GM12892 (cell line): ENCODE results near the gene CALML3.

Experiments
- POLR2A ChIP-seq: IDR thresholded peaks from 2 replicates; pipeline ENCODE4 v1.6.1; 2011; ENCODE audit warnings: low read depth, low read length, control low read depth
- POLR2AphosphoS5 ChIP-seq: IDR thresholded peaks from 2 replicates; pipeline ENCODE4 v1.6.1; 2011; ENCODE audit warnings: low read depth, low read length, control low read depth
- TAF1 ChIP-seq: IDR thresholded peaks from 2 replicates; pipeline ENCODE4 v1.6.1; 2011; ENCODE audit warnings: low read depth, mild to moderate bottlenecking, control low read depth, low read length, borderline replicate concordance

GRCh38 chr10:5493691-5494090, 31.1 kb upstream of the CALML3 start:
- TF ChIP-seq TAF1 (no peak), POLR2AphosphoS5 (no peak), POLR2A (no peak)
